SK-N-SH (cell line): ENCODE results near the gene USP12. TPM values are rescaled to one million over a fixed set of nuclear protein-coding genes. Genes with fewer than 3 reads are reported as not detected.

ENCODE experiments used
- CTCF ChIA-PET: fragments of 300-600, 350-600 bp; formaldehyde crosslinking; extraction: SDS; loops from one replicate; lab custom pipeline; 2021; lab: Yijun Ruan, JAX
- POLR2A ChIA-PET: fragments of 350-600 bp; sonication (Branson Sonifier 250); formaldehyde crosslinking; extraction: SDS; loops from one replicate; lab custom pipeline; 2020; ENCODE audit warnings: antibody characterized with exemption, inconsistent platforms; lab: Yijun Ruan, JAX
- DNase-seq: peaks from one replicate; pipeline ENCODE4 v3.0.0; 2012
- H2AFZ ChIP-seq: fragments of 200-600 bp; sonication (generic); 2 replicates; pipeline ENCODE4 v1.8.1; 2016; ENCODE audit warnings: antibody characterized with exemption, mild to moderate bottlenecking, low read depth
- H3F3A ChIP-seq: fragments of 200-600 bp; sonication (generic); replicated peaks from 2 replicates; pipeline ENCODE3; 2016; ENCODE audit warnings: antibody characterized with exemption, mild to moderate bottlenecking; ENCODE audit not compliant: insufficient read depth
- H3K27ac ChIP-seq, 2 experiments: fragments of 200-500 bp in 1 of 2; fragments of 200-600 bp in 1 of 2; sonication (Bioruptor generic) in 1 of 2; sonication (generic), shearing (Covaris generic) in 1 of 2; 2 replicates each; pipeline versions ENCODE4 v1.5.1 to v1.6.1; 2014 to 2016; ENCODE audit warnings: low read depth in 2 of 2, inconsistent platforms in 1 of 2, low read length in 1 of 2, mild to moderate bottlenecking in 1 of 2, mixed read lengths in 1 of 2
- H3K27me3 ChIP-seq: fragments of 200-600 bp; sonication (generic), shearing (Covaris generic); 2 replicates; pipeline ENCODE4 v1.6.1; 2016; ENCODE audit warnings: mixed run types; ENCODE audit not compliant: insufficient read depth
- H3K36me3 ChIP-seq, 2 experiments: fragments of 200-500 bp in 1 of 2; fragments of 200-600 bp in 1 of 2; sonication (Bioruptor generic) in 1 of 2; sonication (generic) in 1 of 2; replicated peaks in 1 of 2; 2 replicates each; pipeline versions ENCODE3 to v1.5.1; 2014 to 2016; ENCODE audit warnings: low read length in 1 of 2, mild to moderate bottlenecking in 1 of 2; ENCODE audit not compliant: insufficient read depth in 2 of 2, control insufficient read depth in 1 of 2
- H3K4me1 ChIP-seq, 2 experiments: fragments of 200-500 bp in 1 of 2; fragments of 200-600 bp in 1 of 2; sonication (Bioruptor generic) in 1 of 2; sonication (generic), shearing (Covaris generic) in 1 of 2; 2 replicates each; pipeline versions ENCODE4 v1.5.1 to v1.6.1; 2014 to 2016; ENCODE audit warnings: low read depth in 1 of 2, low read length in 1 of 2, mixed run types in 1 of 2; ENCODE audit not compliant: insufficient read depth in 2 of 2, control insufficient read depth in 1 of 2
- H3K4me2 ChIP-seq: fragments of 200-600 bp; sonication (generic), shearing (Covaris generic); 2 replicates; pipeline ENCODE4 v1.6.1; 2017; ENCODE audit warnings: mixed run types
- H3K4me3 ChIP-seq, 2 experiments: fragments of 200-500 bp in 1 of 2; fragments of 200-600 bp in 1 of 2; sonication (Bioruptor generic) in 1 of 2; sonication (generic), shearing (Covaris generic) in 1 of 2; 2 replicates each; pipeline versions ENCODE4 v1.5.1 to v1.8.1; 2014 to 2016; ENCODE audit warnings: low read depth in 2 of 2, inconsistent platforms in 1 of 2, low read length in 1 of 2, mild to moderate bottlenecking in 1 of 2, mixed read lengths in 1 of 2, moderate library complexity in 1 of 2
- H3K79me2 ChIP-seq: fragments of 200-600 bp; sonication (generic); 2 replicates; pipeline ENCODE4 v1.8.1; 2017; ENCODE audit warnings: mild to moderate bottlenecking; ENCODE audit not compliant: insufficient read depth
- H3K9ac ChIP-seq: fragments of 200-600 bp; sonication (generic); 2 replicates; pipeline ENCODE4 v1.6.1; 2017; ENCODE audit warnings: mixed run types
- H3K9me2 ChIP-seq: fragments of 200-600 bp; sonication (generic); 2 replicates; pipeline ENCODE4 v1.6.1; 2017; ENCODE audit warnings: mixed run types
- H3K9me3 ChIP-seq: fragments of 200-600 bp; sonication (generic); 2 replicates; pipeline ENCODE4 v1.6.1; 2017; ENCODE audit warnings: mixed run types, mild to moderate bottlenecking, moderate library complexity
- H4K20me1 ChIP-seq: fragments of 200-600 bp; sonication (generic); 2 replicates; pipeline ENCODE4 v1.6.1; 2017; ENCODE audit warnings: mild to moderate bottlenecking, mixed run types; ENCODE audit not compliant: insufficient read depth
- ELF1 ChIP-seq: IDR thresholded peaks from 2 replicates; pipeline ENCODE4 v1.4.0; 2012
- EZH2phosphoT487 ChIP-seq: fragments of 200-600 bp; sonication (generic); IDR thresholded peaks from 2 replicates; pipeline ENCODE4 v1.6.1; 2017; ENCODE audit warnings: low read depth, mixed run types, mild to moderate bottlenecking, antibody characterized with exemption, moderate library complexity, borderline replicate concordance
- IRF3 ChIP-seq: fragments of 150-350 bp; IDR thresholded peaks from 2 replicates; pipeline ENCODE4 v1.6.1; 2016; ENCODE audit warnings: mild to moderate bottlenecking, low read depth, low read length
- JUND ChIP-seq: IDR thresholded peaks from 2 replicates; pipeline ENCODE4 v1.4.0; 2012
- MEF2A ChIP-seq: IDR thresholded peaks from 2 replicates; pipeline ENCODE4 v1.4.0; 2012; ENCODE audit warnings: low read depth, borderline replicate concordance
- NFIC ChIP-seq: IDR thresholded peaks from 2 replicates; pipeline ENCODE4 v1.4.0; 2012; ENCODE audit warnings: borderline replicate concordance
- RCOR1 ChIP-seq: fragments of 150-350 bp; IDR thresholded peaks from 2 replicates; pipeline ENCODE4 v1.6.1; 2017; ENCODE audit warnings: antibody characterized with exemption, low read length
- TEAD4 ChIP-seq: IDR thresholded peaks from 2 replicates; pipeline ENCODE4 v1.4.0; 2012; ENCODE audit warnings: mild to moderate bottlenecking, borderline replicate concordance; ENCODE audit not compliant: insufficient read depth
- USF1 ChIP-seq: IDR thresholded peaks from 2 replicates; pipeline ENCODE4 v1.4.0; 2012; ENCODE audit warnings: low read depth, borderline replicate concordance
- YY1 ChIP-seq: IDR thresholded peaks from 2 replicates; pipeline ENCODE4 v1.4.0; 2012; ENCODE audit warnings: low read depth, mild to moderate bottlenecking
- WGBS: methylation state at CpG from one replicate; pipeline ENCODE4 v1.1.6; 2017; ENCODE audit warnings: low lambda C conversion rate; 5-methylcytosine and 5-hydroxymethylcytosine counted together
- polyA plus RNA-seq, 3 experiments: library from polyadenylated mRNA; depleted of rRNA; stranded (reverse); fragments of >200 nt; gene quantifications; 2 replicates each; pipeline ENCODE4 v1.2.3, GENCODE V29; 2012
- TF ChIP-seq, protein P1 (sequence below): fragments of 200-600 bp; sonication (generic); IDR thresholded peaks from 2 replicates; pipeline ENCODE4 v1.6.1; 2017; ENCODE audit warnings: antibody characterized with exemption, mild to moderate bottlenecking, moderate library complexity

The USP12 gene
- polyA plus RNA-seq, 1 of the 3 experiments (the other 2 are of a cell fraction) = 5.0 TPM

DNA sequence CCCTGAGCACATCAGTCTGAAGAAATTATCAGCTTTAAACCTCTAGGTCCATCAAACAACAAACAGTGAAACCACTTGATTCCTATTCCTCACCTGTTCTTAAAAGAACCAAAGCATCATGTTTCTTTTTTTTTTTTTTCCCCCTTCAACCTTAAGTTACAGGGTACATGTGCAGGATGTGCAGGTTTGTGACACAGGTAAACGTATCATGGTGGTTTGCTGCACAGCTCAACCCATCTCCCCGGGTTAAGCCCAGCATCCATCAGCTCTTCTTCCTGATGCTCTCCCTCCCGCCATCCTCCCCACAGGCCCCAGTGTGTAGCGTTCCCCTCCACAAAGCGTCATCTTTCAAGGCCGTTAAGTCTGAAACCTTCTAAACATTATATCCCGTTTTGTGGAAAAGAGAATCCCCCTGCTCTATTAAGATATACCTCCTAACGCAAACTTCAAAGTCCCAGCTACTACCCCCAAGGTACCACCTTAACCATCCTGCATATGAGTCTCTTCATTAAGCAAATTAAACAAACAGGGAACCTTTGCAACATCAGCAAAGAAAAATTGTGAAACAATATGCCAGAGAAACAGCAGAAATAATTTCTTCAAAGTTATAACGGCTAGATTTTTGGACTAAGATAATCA lies 10.8 kb downstream of the USP12 start:
- Histone ChIP-seq H3K4me1 (no peaks in the 10 kb centered on the region), H3K9ac (no peak overlapping the region), H4K20me1 (peaks cover 66% of the 10 kb centered on the region), H3K9me2 (no peaks in the 10 kb centered on the region), H3F3A (no peaks in the 10 kb centered on the region), H3K79me2 (peaks cover 100% of the 10 kb centered on the region), H2AFZ (no peak overlapping the region), H3K27ac (no peak overlapping the region), H3K9me3 (0 out of 2 replicates have a peak, but pooled peaks cover 7% of the 10 kb centered on the region), H3K27me3 (no peaks in the 10 kb centered on the region), H3K36me3 (peaks cover 0 to 30% of the 10 kb centered on the region in 2 experiments), H3K4me3 (no peak overlapping the region), H3K4me2 (no peak overlapping the region)
- ChIA-PET CTCF (no interaction called here), POLR2A (no interaction called here)
- WGBS = 93% methylated on average over 9 of the region's 9 CpGs
- TF ChIP-seq, protein P1, sequence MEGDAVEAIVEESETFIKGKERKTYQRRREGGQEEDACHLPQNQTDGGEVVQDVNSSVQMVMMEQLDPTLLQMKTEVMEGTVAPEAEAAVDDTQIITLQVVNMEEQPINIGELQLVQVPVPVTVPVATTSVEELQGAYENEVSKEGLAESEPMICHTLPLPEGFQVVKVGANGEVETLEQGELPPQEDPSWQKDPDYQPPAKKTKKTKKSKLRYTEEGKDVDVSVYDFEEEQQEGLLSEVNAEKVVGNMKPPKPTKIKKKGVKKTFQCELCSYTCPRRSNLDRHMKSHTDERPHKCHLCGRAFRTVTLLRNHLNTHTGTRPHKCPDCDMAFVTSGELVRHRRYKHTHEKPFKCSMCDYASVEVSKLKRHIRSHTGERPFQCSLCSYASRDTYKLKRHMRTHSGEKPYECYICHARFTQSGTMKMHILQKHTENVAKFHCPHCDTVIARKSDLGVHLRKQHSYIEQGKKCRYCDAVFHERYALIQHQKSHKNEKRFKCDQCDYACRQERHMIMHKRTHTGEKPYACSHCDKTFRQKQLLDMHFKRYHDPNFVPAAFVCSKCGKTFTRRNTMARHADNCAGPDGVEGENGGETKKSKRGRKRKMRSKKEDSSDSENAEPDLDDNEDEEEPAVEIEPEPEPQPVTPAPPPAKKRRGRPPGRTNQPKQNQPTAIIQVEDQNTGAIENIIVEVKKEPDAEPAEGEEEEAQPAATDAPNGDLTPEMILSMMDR = no peak
- no peak for TF ChIP-seq TEAD4
- TF ChIP-seq IRF3 = no peak
- TF ChIP-seq EZH2phosphoT487 = no peak
- no peak for TF ChIP-seq USF1
- TF ChIP-seq ELF1 = no peak
- TF ChIP-seq RCOR1 = no peak
- TF ChIP-seq JUND = no peak
- no peak for DNase-seq

- DNase-seq = no peak
- Histone ChIP-seq H3K27ac (no peak overlapping the region), H2AFZ (no peak overlapping the region), H3F3A (no peaks in the 10 kb centered on the region), H3K4me1 (no peaks in the 10 kb centered on the region), H3K4me3 (no peak overlapping the region), H3K4me2 (no peak overlapping the region), H4K20me1 (peaks cover 59% of the 10 kb centered on the region), H3K79me2 (peaks cover 100% of the 10 kb centered on the region), H3K9me2 (no peaks in the 10 kb centered on the region), H3K36me3 (peaks cover 0 to 32% of the 10 kb centered on the region in 2 experiments), H3K9me3 (0 out of 2 replicates have a peak, but pooled peaks cover 8% of the 10 kb centered on the region), H3K9ac (no peak overlapping the region), H3K27me3 (no peaks in the 10 kb centered on the region)
- ChIA-PET CTCF (interaction anchor here (0.6 kb wide), 1 partner anchor 759 kb away, joined by 3 read pairs; no protein-coding TSS in a partner anchor), POLR2A (no interaction called here)
- WGBS = 95% methylated on average over 5 of the region's 5 CpGs
- TF ChIP-seq USF1 = no peak
- no peak for TF ChIP-seq NFIC
- no peak for TF ChIP-seq ELF1
- TF ChIP-seq MEF2A = no peak
- no peak for TF ChIP-seq YY1
Measured at GRCh38 chr13:27159806-27160563, 11.6 kb downstream of the USP12 start.
